Lower leg skin (tissue), 3 donors: ENCODE measurements around the gene SNRNP25.

Experiments
- POLR2A ChIP-seq, 2 donors: fragments of 450-650 bp; IDR thresholded peaks; one replicate each; pipeline ENCODE4 v1.6.1; 2016 to 2017; ENCODE audit warnings: antibody characterized with exemption in 2 of 2, mild to moderate bottlenecking in 1 of 2, moderate library complexity in 1 of 2
- TF ChIP-seq, protein P1 (sequence below), 3 donors: fragments of 450-650 bp; IDR thresholded peaks; one replicate each; pipeline ENCODE4 v1.5.1; 2016; ENCODE audit warnings: antibody characterized with exemption in 3 of 3, mild to moderate bottlenecking in 3 of 3, moderate library complexity in 2 of 3

DNA sequence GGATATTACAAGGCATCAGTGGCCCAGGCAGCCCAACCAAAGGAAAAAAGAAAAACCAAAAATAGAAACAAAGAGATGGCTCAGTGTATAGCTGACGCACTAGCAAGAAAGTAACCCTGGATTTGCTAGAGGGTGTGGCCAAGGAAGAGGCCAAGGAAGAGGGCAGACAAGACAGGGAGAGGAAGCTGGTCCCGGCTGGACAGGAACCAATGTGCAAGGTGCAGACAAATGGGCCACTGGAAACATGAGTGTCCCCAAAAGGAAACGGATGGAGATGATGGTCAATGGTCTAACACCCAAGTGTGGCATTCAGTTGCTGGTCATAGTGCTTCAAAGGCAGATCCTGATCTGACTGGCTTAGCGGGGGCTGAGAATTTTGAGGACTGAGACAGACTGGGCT is 10.9 kb upstream of the SNRNP25 start:
- TF ChIP-seq, protein P1, sequence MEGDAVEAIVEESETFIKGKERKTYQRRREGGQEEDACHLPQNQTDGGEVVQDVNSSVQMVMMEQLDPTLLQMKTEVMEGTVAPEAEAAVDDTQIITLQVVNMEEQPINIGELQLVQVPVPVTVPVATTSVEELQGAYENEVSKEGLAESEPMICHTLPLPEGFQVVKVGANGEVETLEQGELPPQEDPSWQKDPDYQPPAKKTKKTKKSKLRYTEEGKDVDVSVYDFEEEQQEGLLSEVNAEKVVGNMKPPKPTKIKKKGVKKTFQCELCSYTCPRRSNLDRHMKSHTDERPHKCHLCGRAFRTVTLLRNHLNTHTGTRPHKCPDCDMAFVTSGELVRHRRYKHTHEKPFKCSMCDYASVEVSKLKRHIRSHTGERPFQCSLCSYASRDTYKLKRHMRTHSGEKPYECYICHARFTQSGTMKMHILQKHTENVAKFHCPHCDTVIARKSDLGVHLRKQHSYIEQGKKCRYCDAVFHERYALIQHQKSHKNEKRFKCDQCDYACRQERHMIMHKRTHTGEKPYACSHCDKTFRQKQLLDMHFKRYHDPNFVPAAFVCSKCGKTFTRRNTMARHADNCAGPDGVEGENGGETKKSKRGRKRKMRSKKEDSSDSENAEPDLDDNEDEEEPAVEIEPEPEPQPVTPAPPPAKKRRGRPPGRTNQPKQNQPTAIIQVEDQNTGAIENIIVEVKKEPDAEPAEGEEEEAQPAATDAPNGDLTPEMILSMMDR (IDR thresholded peaks at IDR 0.05): no peak
- no peak for TF ChIP-seq POLR2A (IDR thresholded peaks at IDR 0.05)
